A673 (cell line): Measurements from ENCODE around the gene SRRM2. TPM values are rescaled to one million over a fixed set of nuclear protein-coding genes. Genes with fewer than 3 reads are reported as not detected.

ENCODE experiments used
- BruUV-seq: library from RNA; stranded (reverse); fragments of 400-500 nt; replicated peaks from 2 replicates; lab custom pipeline; 2021; lab: Mats Ljungman, UMichigan
- CTCF ChIA-PET: fragments of 300-600 bp; sonication (Branson Sonifier 250); formaldehyde crosslinking; loops from one replicate; lab custom pipeline; 2022; ENCODE audit warnings: antibody characterized with exemption; lab: Charles Lee
- POLR2A ChIA-PET: fragments of 300-600 bp; sonication (Branson Sonifier 250); formaldehyde crosslinking; loops from one replicate; lab custom pipeline; 2022; ENCODE audit warnings: antibody characterized with exemption; ENCODE audit not compliant: low non-redundant PET; lab: Charles Lee
- DNase-seq: peaks from one replicate; pipeline ENCODE4 v3.0.0-alpha.2; 2015; ENCODE audit warnings: low spot score
- H3K27ac ChIP-seq: fragments of 200-600 bp; sonication (generic); 2 replicates; pipeline ENCODE4 v1.5.1; 2016; ENCODE audit warnings: mixed run types, low read depth, mild to moderate bottlenecking, mixed read lengths, antibody characterized with exemption, low read length; ENCODE audit not compliant: poor library complexity, severe bottlenecking
- H3K27me3 ChIP-seq: fragments of 200-600 bp; sonication (generic); replicated peaks from 2 replicates; pipeline ENCODE4 v1.6.1; 2017; ENCODE audit warnings: mixed run types, low read depth, mild to moderate bottlenecking, mixed read lengths, antibody characterized with exemption, low read length; ENCODE audit not compliant: insufficient read depth, poor library complexity
- H3K36me3 ChIP-seq: fragments of 200-600 bp; sonication (generic); 2 replicates; pipeline ENCODE4 v1.6.1; 2016; ENCODE audit warnings: mixed run types, mild to moderate bottlenecking, mixed read lengths, antibody characterized with exemption, low read length; ENCODE audit not compliant: insufficient read depth, poor library complexity, severe bottlenecking
- H3K4me1 ChIP-seq: fragments of 200-600 bp; sonication (generic); 2 replicates; pipeline ENCODE4 v1.6.1; 2017; ENCODE audit warnings: mixed run types, mild to moderate bottlenecking, mixed read lengths, antibody characterized with exemption, low read length; ENCODE audit not compliant: insufficient read depth, poor library complexity, severe bottlenecking
- H3K4me3 ChIP-seq: fragments of 200-600 bp; sonication (generic); 2 replicates; pipeline ENCODE4 v1.5.1; 2016; ENCODE audit warnings: low read depth, mixed run types, mild to moderate bottlenecking, mixed read lengths, low read length; ENCODE audit not compliant: poor library complexity, severe bottlenecking
- H3K9me3 ChIP-seq: fragments of 200-600 bp; sonication (generic); 2 replicates; pipeline ENCODE4 v1.6.1; 2016; ENCODE audit warnings: mixed run types, low read depth, mild to moderate bottlenecking, mixed read lengths, antibody characterized with exemption, low read length; ENCODE audit not compliant: poor library complexity, severe bottlenecking
- EZH2 ChIP-seq: fragments of 200-600 bp; sonication (generic); IDR thresholded peaks from 2 replicates; pipeline ENCODE4 v1.6.1; 2017; ENCODE audit warnings: borderline replicate concordance, low read depth, mild to moderate bottlenecking, mixed read lengths, antibody characterized with exemption, low read length; ENCODE audit not compliant: poor library complexity, severe bottlenecking
- intact Hi-C: fragments of 100-400 bp; cut with micrococcal nuclease; formaldehyde crosslinking; loops from one replicate; pipeline ENCODE4 v1.10.0; 2022; ENCODE audit not compliant: unreplicated experiment
- total RNA-seq: library from RNA; stranded (reverse); gene quantifications from 2 replicates; pipeline ENCODE4 v1.2.3, GENCODE V29; 2021

Gene SRRM2
- total RNA-seq, 1 experiment from 2014 or later: 642 TPM

GRCh38 chr16:2819939-2820835, 67.7 kb downstream of the SRRM2 start:
- intact Hi-C loops: no loop called here
- no peak for DNase-seq
- Histone ChIP-seq H3K36me3 (no peaks in the 10 kb centered on the region), H3K27ac (no peak overlapping the region), H3K9me3 (no peaks in the 10 kb centered on the region), H3K4me1 (no peaks in the 10 kb centered on the region), H3K4me3 (no peak overlapping the region), H3K27me3 (no peaks in the 10 kb centered on the region)
- ChIA-PET POLR2A (no interaction called here), CTCF (no interaction called here)
- TF ChIP-seq EZH2: no peak
- no TSS peak for BruUV-seq

Other genes starting within 250 kb of the SRRM2 start
- 231 and 252 TPM in 2 replicates for gene ATP6V0C, start 238.7 kb upstream of the SRRM2 start, total RNA-seq
- gene AMDHD2, start 232.3 kb upstream of the SRRM2 start, total RNA-seq: 52.2 and 53.3 TPM in 2 replicates
- not detected in 2 replicates for gene CEMP1, start 221.2 kb upstream of the SRRM2 start, total RNA-seq
- gene PDPK1, start 214.6 kb upstream of the SRRM2 start, total RNA-seq: 31.6 and 37.9 TPM in 2 replicates
- gene KCTD5, start 70.1 kb upstream of the SRRM2 start, total RNA-seq: 33.1 and 35.6 TPM in 2 replicates
- gene PRSS27, start 32.4 kb upstream of the SRRM2 start, total RNA-seq: 1.3 and 3.0 TPM in 2 replicates
- gene ELOB, start 24.6 kb downstream of the SRRM2 start, total RNA-seq: 188 and 206 TPM in 2 replicates
- not detected in 2 replicates for gene PRSS33, start 34.9 kb downstream of the SRRM2 start, total RNA-seq
- gene PRSS41, start 45.8 kb downstream of the SRRM2 start, total RNA-seq: not detected in 2 replicates
- not detected in 2 replicates for gene PRSS21, start 64.6 kb downstream of the SRRM2 start, total RNA-seq
- not detected in 2 replicates for gene ZG16B, start 77.7 kb downstream of the SRRM2 start, total RNA-seq
- not detected in 2 replicates for gene PRSS22, start 105.5 kb downstream of the SRRM2 start, total RNA-seq
- gene FLYWCH2, start 130.6 kb downstream of the SRRM2 start, total RNA-seq: 23.9 and 28.5 TPM in 2 replicates
- 46.8 and 47.0 TPM in 2 replicates for gene FLYWCH1, start 159.3 kb downstream of the SRRM2 start, total RNA-seq
- gene KREMEN2, start 211.6 kb downstream of the SRRM2 start, total RNA-seq: 0.49 and 1.6 TPM in 2 replicates
- 46.5 and 49.7 TPM in 2 replicates for gene PAQR4, start 216.7 kb downstream of the SRRM2 start, total RNA-seq
- 120 and 128 TPM in 2 replicates for gene PKMYT1, start 227.8 kb downstream of the SRRM2 start, total RNA-seq